GM21447 (cell line): Measurements from ENCODE around the gene CEMIP2.
A peak's percentile ranks its signal among the peaks of the same experiment; 100 is the strongest.
"Not testable (repeated sequence)": the region's sequence is repeated elsewhere in the genome, so short reads cannot be mapped to it uniquely, and the experiment has no call there.

ENCODE experiments used
- ATAC-seq: cut with Tn5 transposase; IDR thresholded peaks from one replicate; pipeline ENCODE4 v1.9.1; 2021; ENCODE audit not compliant: unreplicated experiment

Gene CEMIP2, protein sequence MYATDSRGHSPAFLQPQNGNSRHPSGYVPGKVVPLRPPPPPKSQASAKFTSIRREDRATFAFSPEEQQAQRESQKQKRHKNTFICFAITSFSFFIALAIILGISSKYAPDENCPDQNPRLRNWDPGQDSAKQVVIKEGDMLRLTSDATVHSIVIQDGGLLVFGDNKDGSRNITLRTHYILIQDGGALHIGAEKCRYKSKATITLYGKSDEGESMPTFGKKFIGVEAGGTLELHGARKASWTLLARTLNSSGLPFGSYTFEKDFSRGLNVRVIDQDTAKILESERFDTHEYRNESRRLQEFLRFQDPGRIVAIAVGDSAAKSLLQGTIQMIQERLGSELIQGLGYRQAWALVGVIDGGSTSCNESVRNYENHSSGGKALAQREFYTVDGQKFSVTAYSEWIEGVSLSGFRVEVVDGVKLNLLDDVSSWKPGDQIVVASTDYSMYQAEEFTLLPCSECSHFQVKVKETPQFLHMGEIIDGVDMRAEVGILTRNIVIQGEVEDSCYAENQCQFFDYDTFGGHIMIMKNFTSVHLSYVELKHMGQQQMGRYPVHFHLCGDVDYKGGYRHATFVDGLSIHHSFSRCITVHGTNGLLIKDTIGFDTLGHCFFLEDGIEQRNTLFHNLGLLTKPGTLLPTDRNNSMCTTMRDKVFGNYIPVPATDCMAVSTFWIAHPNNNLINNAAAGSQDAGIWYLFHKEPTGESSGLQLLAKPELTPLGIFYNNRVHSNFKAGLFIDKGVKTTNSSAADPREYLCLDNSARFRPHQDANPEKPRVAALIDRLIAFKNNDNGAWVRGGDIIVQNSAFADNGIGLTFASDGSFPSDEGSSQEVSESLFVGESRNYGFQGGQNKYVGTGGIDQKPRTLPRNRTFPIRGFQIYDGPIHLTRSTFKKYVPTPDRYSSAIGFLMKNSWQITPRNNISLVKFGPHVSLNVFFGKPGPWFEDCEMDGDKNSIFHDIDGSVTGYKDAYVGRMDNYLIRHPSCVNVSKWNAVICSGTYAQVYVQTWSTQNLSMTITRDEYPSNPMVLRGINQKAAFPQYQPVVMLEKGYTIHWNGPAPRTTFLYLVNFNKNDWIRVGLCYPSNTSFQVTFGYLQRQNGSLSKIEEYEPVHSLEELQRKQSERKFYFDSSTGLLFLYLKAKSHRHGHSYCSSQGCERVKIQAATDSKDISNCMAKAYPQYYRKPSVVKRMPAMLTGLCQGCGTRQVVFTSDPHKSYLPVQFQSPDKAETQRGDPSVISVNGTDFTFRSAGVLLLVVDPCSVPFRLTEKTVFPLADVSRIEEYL (N-terminal part only)

GRCh38 chr9:71768388-71769174 lies at the start of gene CEMIP2:
TSS of gene CEMIP2 (minus strand) at chr9:71768513. CDS start at chr9:71750373, 18,140 bp downstream.
- peak; percentile 60 for ATAC-seq

DNA sequence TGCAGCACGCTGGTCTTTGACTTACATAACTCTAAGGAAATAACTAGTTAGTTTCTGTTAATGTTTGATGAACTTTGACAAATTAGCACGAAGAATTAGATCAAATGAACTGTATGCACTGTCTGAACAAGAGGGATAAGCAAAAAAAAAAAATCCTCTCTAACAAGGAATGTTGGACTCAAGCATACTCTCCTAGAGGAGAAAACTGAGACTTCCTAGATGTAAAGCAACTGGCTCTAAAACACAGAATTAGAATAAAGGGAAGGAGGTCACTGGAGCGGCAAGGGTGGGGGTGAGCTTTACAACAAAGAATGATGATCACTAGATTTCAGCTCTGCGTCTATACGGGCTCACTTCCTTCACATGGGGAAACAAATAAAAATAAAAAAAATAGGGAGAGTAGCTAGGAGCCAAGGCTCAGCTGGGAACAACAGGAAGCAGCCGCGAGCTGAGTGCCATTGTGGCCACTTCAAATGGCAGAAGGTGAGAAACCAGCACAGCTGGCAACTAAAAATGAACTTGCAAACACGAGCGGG lies 48.7 kb upstream of the CEMIP2 start:
- no peak for ATAC-seq

DNA sequence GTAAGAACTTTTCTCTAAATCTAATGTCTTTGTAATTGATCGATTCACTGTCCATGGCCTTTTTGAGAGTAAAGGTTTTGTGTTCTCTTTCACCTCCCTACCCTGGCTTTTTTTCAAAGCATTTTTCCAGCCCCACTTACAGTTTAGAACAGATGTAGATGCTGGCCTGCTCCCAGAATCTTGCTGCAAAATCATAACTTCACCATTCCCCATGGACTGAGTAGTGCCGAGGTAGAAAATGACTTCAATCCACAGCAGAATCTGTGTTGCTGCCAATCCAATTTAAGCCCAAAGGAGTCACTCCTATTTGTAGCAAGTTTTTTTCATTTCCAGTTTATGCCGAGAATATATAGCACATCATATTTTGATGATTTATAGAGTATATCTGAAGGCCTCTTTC lies 46.5 kb upstream of the CEMIP2 start:
- ATAC-seq: no peak

GRCh38 chr9:71814226-71814625 lies 45.9 kb upstream of the CEMIP2 start:
- ATAC-seq: no peak

- no peak for ATAC-seq
These were observed 44.1 kb upstream of the CEMIP2 start for GRCh38 chr9:71812385-71812784.

DNA sequence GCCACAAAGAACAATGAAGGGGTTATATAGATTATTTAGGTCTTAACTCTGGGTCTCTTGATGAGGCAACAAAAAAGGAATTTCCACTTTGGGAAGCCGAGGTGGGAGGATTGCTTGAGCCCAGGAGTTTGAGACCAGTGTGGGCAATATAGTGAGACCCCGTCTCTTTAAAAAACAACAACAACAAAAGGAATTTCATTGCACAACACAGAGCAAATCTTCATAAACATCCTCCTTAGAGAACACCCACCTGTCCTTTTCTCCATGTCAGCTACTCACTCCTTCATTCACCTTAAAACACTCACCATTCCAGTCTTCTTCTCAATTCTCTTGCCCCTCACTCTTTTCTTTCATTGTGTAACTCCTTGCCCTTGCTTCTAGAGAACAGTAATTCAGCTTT lies 39.8 kb upstream of the CEMIP2 start:
- ATAC-seq: no peak

DNA sequence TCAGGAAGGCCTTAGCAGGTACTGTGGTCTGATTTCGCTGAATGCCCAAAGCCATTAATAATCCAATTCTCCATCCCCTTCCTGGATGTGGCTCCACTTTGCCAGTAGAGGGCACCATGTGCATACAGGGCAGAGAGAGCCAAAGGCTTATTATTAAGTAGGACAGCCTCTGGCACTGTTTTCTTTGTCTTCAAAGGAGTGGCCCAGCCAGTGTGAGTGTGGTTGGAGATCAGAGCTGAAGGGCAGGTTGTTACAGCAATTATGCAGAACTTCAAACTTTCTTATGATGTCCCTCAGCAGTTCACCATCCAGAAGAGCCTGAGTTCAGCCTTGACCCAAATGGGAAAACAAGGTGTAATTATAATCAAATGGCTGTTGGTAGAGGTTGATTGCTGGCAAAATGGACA lies 38.6 kb upstream of the CEMIP2 start:
- peak; percentile 89 for ATAC-seq

- ATAC-seq: not testable (repeated sequence)
These were observed 36.8 kb upstream of the CEMIP2 start for GRCh38 chr9:71805096-71805495.

- no peak for ATAC-seq
These were observed 33.5 kb upstream of the CEMIP2 start for GRCh38 chr9:71801826-71802225.

DNA sequence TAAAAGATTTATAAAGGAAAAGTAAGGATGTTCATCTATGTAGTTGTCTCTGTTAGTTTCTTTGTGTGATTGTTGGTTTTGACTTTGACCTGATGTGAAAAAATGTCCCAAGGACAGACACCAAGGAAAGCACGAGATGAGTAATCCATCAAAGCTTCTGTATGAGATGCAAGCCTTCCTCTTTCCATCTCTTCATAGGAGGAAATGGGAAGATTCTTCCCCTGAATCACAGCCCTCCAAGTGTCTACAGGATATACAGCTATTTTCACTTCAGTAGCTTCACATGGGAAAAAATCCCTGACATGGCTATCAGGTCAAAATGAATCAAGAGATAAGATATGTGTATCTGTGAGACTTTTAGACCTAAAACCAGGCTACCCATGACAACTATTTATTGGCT lies 29.0 kb upstream of the CEMIP2 start:
- ATAC-seq: no peak

- no peak for ATAC-seq
These were observed 27.9 kb upstream of the CEMIP2 start for GRCh38 chr9:71796100-71796767.

DNA sequence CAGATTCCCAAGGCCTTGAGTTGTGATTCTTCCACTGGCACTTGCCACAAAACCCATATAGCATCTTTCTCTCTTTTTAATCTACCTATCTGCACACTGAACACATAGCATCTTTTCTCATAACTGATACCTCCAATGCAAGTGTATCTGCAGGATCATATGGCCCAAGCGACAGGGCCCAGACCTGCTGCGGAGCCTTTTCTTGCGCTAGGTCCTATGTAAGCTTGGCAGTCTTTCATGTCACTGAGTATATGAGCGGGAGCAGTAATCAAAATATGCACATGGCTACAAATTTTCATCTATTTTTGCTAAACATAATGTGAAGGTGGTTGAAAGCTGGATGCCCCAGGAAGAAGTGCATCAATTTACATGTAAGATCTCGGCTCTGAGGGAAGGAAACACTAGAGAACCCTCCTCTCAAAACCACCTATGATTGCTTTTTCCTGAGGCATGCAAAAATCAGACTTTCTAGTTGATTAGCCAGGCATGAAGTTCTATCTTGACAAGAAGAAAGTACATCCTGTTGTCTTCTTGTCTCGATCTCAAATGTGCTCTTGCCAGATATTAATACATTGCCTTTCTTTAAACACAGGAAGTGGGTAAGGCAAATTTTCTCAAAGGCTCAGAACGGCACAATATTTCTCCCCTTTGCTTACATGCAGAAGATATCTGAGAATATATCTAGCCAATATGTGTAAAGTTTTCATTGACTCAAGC lies 26.9 kb upstream of the CEMIP2 start:
- ATAC-seq: peak; percentile 90

DNA sequence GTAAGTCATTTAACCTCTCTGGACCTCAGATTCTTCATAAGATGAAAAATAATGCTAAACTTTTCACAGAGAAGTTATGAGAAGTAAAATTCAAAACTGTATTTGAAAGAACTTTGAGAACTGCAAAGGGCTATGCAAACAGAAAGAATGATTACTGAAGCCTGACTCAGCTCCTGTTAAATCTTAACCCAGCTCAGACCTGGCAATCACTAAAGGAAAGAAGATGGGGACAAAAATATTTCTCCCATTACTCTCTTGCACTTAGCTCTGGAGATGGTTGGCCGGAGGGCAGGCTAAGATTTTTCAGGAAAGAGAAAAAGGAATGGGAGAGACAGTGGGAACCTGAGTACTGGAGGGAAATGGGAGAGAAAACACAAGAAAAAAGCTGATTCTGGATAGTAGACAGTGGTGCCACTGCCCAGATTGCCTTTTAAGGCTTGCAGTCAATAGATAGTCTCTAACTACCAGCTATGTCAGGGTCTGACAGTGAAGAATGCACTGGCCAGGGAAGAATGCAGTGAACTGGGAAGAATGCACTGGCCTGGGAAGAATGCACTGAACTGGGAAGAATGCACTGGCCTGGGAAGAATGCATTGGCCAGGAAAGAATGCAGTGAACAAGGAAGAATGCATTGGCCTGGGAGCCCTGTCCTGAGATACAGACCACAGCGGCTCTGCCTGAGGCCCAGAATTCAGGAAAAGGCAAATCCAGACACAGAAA lies 25.2 kb upstream of the CEMIP2 start:
- peak; percentile 31 for ATAC-seq

GRCh38 chr9:71791875-71792274 lies 23.6 kb upstream of the CEMIP2 start:
- no peak for ATAC-seq

DNA sequence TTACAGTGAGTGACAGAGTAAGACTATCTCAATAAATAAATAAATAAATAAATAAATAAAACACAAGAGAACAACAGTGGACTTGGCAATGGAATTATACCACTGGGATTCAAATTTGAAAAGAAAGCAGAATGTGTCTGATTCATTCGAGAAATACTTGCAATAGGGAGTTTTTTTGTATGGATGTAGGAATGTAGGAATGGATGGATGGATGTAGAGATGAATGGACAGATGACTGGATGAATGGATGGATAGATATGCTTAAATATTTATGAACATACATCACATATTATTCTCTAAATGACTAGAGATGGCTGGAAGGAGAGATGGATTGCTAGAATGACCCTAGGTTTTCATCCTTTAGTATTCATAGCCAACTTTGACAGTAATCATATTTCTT lies 22.0 kb upstream of the CEMIP2 start:
- no peak for ATAC-seq

DNA sequence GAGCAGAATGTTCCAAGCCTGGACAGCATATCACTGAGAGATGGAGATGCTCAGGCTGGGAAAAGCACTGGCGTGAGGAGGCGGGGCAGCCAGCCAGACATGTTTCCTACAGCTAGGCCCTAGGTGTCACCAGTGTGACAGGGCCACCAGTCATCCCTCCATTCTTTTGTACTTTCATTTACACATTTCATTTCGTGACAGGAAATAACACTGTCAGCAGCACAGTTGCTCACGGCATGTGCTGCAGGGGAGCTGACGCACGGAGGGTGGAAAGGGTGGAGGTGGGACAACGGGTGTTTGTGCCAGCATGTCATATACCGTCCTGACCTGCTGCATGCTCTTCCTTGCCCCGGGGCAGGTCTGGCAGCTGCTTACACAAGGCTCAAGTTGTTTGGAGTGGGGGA lies 14.8 kb upstream of the CEMIP2 start:
- peak; percentile 89 for ATAC-seq

- ATAC-seq: peak; percentile 65
These were observed 13.1 kb upstream of the CEMIP2 start for GRCh38 chr9:71781391-71781790.

DNA sequence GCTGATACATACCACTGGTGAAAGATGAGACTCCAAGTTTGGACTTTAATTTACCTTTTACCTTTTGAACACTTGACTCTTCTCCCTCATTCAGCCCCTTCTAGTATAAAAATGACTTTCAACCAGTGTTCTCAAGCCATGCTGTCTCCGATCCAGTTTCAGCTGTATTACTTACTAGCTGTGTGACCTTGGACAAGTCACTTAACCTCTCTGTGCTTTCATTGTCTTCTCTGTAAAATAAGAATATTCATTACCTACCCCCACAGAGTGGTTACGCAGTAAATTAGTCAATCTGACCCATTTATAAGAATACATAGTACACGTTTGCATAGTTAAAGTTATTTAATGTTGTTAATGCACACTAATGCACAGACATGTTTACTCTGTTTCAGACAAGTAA lies 12.6 kb upstream of the CEMIP2 start:
- no peak for ATAC-seq
